GM12891 (cell line): Measurements from ENCODE around the gene CKAP5.

Experiments used
- DNase-seq: peaks from one replicate; pipeline ENCODE4 v3.0.0; 2011; ENCODE audit warnings: low spot score; ENCODE audit not compliant: insufficient read length
- FAIRE-seq: peaks from 2 replicates; lab custom pipeline; 2011; peaks lifted over from hg19 to GRCh38; lab: Jason Lieb, UNC
- PAX5 ChIP-seq: IDR thresholded peaks from 2 replicates; pipeline ENCODE4 v1.6.1; 2011; ENCODE audit warnings: low read length, moderate library complexity, mild to moderate bottlenecking; ENCODE audit not compliant: insufficient read depth, severe bottlenecking
- POLR2A ChIP-seq: IDR thresholded peaks from 2 replicates; pipeline ENCODE4 v1.6.1; 2011; ENCODE audit warnings: low read depth, low read length, control low read depth
- POLR2AphosphoS5 ChIP-seq: IDR thresholded peaks from 2 replicates; pipeline ENCODE4 v1.6.1; 2011; ENCODE audit warnings: low read depth, low read length, control low read depth
- POU2F2 ChIP-seq: IDR thresholded peaks from 2 replicates; pipeline ENCODE4 v1.6.1; 2011; ENCODE audit warnings: low read depth, mild to moderate bottlenecking, control low read depth, low read length, moderate library complexity
- SPI1 ChIP-seq: IDR thresholded peaks from 2 replicates; pipeline ENCODE4 v1.6.1; 2011; ENCODE audit warnings: low read depth, low read length, control low read depth
- TAF1 ChIP-seq: IDR thresholded peaks from 2 replicates; pipeline ENCODE4 v1.6.1; 2011; ENCODE audit warnings: low read depth, low read length, control low read depth

The CKAP5 gene

DNA sequence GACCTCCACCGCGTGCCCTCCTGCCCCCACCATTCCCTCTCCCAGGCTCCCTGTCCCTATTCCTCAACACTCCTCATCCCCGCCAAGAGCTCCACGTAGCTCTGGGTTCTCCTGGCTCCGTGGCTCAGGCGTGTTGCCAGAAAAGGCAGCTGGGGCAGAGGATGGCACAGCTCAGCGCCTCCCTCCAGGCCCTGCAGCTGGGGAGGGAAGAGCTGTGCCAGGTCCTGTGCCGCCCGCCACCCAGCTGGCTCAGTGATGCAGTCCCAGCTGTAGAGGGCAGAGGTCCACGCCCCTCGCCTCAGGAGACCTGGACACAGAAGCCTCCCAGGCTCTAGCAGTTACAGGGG lies 149.9 kb downstream of the CKAP5 start:
- no peak for FAIRE-seq
- TF ChIP-seq PAX5 (no peak), POU2F2 (no peak), TAF1 (no peak), SPI1 (no peak), POLR2AphosphoS5 (no peak), POLR2A (no peak)
- no peak for DNase-seq

- no peak for DNase-seq
- TF ChIP-seq SPI1 (no peak), TAF1 (no peak), POLR2A (no peak), PAX5 (no peak)
- no peak for FAIRE-seq
Observed at GRCh38 chr11:46695345-46696211, 150.5 kb downstream of the CKAP5 start.

DNA sequence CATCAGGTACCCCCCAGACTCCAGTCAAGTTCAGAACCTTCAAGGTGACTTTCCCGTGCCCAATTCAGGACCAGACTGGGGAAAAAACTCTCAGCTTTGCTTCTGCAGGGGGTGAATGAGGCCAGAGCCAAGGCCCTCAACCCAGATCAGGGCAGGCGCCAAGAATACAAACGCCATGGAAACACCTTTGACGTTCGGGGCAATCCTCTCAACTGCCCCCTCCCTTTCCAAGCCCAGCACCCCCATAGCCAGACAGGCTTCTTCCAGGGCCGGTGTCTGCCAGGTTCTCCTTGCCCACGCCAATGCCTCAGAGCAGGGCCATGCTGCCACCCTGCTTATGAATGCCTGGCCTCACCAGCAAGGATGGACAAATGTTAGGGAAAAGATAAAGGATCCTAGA lies 151.5 kb downstream of the CKAP5 start:
- TF ChIP-seq TAF1 (no peak), POLR2AphosphoS5 (no peak), SPI1 (no peak), POLR2A (no peak), PAX5 (no peak), POU2F2 (no peak)
- FAIRE-seq = no peak
- no peak for DNase-seq

DNA sequence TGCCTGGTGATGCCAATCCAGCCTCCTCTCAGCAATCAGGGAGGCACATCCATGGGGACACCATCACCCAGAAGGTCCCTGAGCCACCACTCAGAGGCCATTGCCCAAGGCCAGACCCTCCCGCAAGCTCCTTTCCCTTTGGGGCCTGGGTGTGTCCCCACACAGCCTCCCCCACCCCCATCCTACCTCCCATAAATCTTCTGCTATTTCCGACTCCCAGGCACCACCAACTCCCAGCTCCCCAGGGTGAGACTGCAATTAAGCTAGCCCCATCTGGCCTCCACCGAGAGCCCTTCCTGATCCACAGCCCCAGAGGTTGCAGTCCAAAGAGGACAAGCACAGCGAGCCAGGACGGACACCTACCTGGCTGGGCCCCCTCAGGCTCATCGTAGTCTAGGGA lies 152.0 kb downstream of the CKAP5 start:
- TF ChIP-seq SPI1 (no peak), POLR2A (no peak), POU2F2 (no peak), PAX5 (no peak), TAF1 (no peak), POLR2AphosphoS5 (no peak)
- FAIRE-seq = no peak
- DNase-seq = no peak

GRCh38 chr11:46693597-46694012 lies 152.5 kb downstream of the CKAP5 start:
- FAIRE-seq = no peak
- no peak for TF ChIP-seq POLR2A
- no peak for TF ChIP-seq TAF1
- no peak for TF ChIP-seq POLR2AphosphoS5
- no peak for TF ChIP-seq SPI1
- no peak for TF ChIP-seq PAX5
- no peak for TF ChIP-seq POU2F2

More at GRCh38 chr11:46693597-46694012, 152.5 kb downstream of the CKAP5 start:
- no peak for DNase-seq
